Epidermal melanocyte (primary cell): ENCODE measurements around the gene LANCL3.

Experiments used
- DNase-seq: peaks from one replicate; pipeline ENCODE4 v3.0.0; 2011; ENCODE audit warnings: low spot score; ENCODE audit not compliant: insufficient read length

Gene LANCL3

GRCh38 chrX:37679230-37679629, 107.8 kb downstream of the LANCL3 start:
- no peak for DNase-seq

- DNase-seq, result no peak
These were observed 108.4 kb downstream of the LANCL3 start for GRCh38 chrX:37679888-37680287.

DNA sequence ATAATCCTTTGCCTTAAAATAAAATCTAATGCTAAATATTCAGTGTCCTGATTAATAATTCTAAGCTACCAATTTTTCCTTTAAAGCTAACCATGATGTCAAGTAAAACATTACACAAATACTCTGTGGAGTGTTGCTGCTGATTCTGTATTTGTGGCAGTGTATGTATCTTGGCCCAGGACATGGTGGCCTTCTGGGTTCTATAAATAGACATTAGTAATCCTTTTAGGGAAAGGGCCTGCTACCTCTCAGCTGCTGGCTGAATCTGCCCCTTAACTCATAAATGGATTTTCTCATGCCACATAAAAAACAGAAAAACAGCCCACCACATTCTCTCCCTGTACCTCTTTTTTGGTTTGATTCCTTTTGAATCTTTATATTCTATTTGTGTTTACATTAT, 113.0 kb downstream of the LANCL3 start:
- DNase-seq, result no peak

GRCh38 chrX:37684973-37685372, 113.5 kb downstream of the LANCL3 start:
- no peak for DNase-seq

- no peak for DNase-seq
These were observed 114.2 kb downstream of the LANCL3 start, which contains the start of gene XK for GRCh38 chrX:37685381-37686359. Gene XK (plus strand): TSS chrX:37685791. CDS start chrX:37685962, 171 bp downstream.

DNA sequence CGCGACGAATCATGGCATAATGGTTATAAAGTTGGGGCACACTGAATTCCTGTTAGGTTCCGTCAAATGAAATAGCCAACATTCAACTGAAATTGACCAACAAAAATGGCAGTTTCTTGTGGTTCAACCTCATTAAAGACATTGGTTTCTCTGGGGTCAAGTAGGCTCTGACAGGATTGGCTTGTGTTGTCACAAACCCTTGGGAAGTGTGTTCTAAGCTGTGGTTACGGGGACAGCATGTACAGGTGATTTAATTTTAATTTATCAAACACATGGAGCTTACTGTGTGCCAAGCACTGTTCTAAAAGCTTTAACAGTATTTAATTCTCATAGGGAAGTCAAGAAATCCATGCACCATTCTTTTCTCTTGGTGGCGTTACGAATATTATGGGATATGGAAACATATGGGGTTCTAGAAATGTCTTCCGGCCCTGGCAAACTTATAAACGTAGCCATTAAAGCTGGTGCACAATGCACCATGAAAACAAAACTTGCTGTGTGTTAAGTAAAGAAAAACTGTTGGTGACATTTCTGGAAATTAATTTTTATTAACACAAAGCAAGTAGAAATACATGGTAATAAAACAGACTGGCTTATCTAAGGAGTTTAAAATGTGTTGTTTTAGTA, 115.0 kb downstream of the LANCL3 start:
- DNase-seq, result no peak

GRCh38 chrX:37686996-37687395, 115.5 kb downstream of the LANCL3 start:
- DNase-seq, result no peak

- no peak for DNase-seq
These were observed 118.7 kb downstream of the LANCL3 start for GRCh38 chrX:37690119-37690518.

DNA sequence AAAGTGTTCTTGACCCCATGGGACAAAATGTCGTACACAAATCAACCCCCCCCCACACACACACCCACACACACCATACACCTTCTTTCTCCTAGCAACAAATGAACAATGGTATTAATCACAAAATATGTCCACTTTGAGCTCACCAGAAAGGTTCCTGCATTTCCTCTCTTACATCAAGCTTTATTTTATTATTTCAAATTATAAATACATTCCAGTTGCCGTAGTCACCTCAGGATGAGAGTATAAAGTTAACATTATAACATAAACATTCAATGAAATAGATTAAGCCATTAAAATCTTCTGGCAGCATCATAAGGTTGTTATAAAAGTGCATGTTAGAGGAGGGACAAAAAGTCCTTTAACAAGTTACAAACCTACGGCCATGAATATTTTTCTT, 121.5 kb downstream of the LANCL3 start:
- no peak for DNase-seq

- DNase-seq, result no peak
These were observed 125.8 kb downstream of the LANCL3 start for GRCh38 chrX:37697169-37697760.

DNA sequence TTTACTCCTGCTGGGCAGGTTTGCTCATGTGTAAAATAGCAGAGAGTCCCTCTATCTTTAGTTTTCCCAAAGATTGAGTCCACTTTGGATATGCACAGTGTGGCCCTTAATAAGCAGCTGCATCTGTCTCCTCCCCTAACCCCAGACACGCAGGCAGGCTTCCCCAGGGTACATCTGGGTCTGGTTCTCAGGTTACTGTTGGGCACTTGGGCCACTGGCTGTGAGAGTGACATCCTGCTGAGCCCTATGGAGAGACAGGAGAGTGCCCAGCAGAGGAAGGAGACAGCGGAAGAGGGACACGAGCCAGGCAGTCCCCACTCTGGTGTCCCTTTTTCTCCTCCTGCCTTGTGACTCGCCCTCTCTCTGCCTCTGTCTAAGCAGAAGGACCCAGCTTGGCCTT, 130.1 kb downstream of the LANCL3 start:
- DNase-seq, result no peak

- DNase-seq, result no peak
These were observed 140.5 kb downstream of the LANCL3 start for GRCh38 chrX:37711991-37712390.

- DNase-seq, result no peak
These were observed 141.0 kb downstream of the LANCL3 start for GRCh38 chrX:37712458-37712857.

DNA sequence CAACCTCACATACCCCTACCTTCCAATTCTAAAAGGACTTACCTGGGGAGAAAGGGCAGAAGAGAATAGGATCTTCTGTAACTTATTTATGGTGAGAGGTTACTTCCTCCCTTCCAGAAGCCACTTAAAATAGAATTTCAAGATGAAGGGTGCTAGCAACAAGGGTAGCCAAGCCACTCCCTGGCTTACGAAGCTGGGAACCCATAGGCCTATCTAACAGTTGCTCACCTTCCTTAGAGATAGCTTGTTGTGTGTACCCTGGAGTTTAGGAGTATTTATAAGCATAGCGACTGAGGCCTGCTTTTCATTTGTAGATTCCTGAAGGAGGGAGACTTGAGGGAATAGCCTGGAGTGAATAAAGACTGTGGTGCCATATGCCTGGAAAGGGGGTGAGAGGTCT, 143.0 kb downstream of the LANCL3 start:
- no peak for DNase-seq

DNA sequence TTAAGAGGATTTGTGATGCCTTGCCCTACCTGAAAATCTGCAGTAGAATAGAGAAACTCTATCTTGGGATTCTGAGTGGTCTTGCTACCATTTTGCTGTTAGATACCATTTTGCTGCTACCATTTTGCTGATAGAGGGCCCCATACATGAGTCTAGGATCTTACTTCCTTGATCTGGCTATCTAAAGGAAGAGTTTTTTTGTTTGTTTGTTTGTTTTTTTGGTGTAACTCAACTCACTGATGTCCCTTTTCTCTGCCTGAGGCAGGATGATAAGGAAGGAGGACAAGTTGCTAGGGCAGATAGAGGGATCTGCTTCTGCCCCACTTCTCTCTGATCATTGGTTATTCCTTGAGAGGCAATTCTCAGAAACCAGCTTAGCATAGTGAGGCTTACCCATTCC, 145.1 kb downstream of the LANCL3 start:
- DNase-seq, result no peak

GRCh38 chrX:37717708-37718107, 146.2 kb downstream of the LANCL3 start:
- no peak for DNase-seq

- no peak for DNase-seq
These were observed 151.1 kb downstream of the LANCL3 start for GRCh38 chrX:37722595-37722994.

DNA sequence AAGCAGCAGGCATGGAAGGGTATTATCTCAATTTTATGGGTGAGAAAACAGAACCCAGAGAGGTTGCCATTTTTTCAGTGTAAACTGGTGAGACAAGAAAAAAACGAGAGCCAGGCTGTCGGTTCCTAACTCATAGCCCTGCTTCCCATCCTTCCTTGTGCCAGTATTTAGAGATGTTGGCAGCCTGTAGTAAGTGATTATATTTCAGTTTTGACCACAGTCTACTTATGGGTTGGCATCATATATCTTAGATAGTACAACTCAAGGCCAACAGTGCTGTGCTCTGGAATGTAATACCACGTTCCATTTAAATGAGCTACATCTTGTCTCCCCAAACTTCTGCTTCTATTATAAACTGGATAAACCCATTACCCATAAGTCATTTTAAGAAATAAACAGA, 154.9 kb downstream of the LANCL3 start:
- no peak for DNase-seq
